ENCODE data around the gene PRPSAP2. TPM values are rescaled to one million over a fixed set of nuclear protein-coding genes. Genes with fewer than 3 reads are reported as not detected.

The PRPSAP2 gene
- total and polyA plus RNA-seq, 7 donors = 23.6 to 45.7 (median 30.0) TPM

DNA sequence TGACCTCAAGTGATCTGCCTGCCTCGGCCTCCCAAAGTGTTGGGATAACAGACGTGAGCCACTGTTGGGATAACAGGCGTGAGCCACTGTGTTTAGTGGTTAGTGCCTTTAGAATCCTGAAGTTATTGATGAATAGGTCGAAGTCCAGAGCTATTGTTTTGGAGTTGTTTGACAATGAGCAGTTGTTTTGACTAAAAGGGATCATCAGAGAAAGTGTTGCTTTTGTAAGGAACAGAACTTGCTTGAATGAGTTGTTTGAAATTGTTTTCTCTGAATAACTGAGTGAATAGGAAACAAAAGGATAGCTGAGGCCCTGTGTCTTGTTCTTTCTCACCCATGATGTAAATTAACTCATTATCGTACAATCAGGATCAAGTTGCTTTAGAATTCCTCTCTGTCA is 46.6 kb downstream of the PRPSAP2 start:
- H3K36me3 ChIP-seq = peaks cover 0 to 40% (median 7%) of the 10 kb centered on the region in 4 donors
- no peak overlapping the region for H3K27ac ChIP-seq
- no peak overlapping the region for H3K4me3 ChIP-seq
- H3K27me3 ChIP-seq = no peaks in the 10 kb centered on the region
- H3K4me1 ChIP-seq = no peaks in the 10 kb centered on the region
- 89 to 93% methylated on average over 5 of the region's 5 CpGs for WGBS, 2 donors
- intact Hi-C loops (cut with DNase I) = no loop called here
- TF ChIP-seq, protein P1, sequence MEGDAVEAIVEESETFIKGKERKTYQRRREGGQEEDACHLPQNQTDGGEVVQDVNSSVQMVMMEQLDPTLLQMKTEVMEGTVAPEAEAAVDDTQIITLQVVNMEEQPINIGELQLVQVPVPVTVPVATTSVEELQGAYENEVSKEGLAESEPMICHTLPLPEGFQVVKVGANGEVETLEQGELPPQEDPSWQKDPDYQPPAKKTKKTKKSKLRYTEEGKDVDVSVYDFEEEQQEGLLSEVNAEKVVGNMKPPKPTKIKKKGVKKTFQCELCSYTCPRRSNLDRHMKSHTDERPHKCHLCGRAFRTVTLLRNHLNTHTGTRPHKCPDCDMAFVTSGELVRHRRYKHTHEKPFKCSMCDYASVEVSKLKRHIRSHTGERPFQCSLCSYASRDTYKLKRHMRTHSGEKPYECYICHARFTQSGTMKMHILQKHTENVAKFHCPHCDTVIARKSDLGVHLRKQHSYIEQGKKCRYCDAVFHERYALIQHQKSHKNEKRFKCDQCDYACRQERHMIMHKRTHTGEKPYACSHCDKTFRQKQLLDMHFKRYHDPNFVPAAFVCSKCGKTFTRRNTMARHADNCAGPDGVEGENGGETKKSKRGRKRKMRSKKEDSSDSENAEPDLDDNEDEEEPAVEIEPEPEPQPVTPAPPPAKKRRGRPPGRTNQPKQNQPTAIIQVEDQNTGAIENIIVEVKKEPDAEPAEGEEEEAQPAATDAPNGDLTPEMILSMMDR (IDR thresholded peaks at IDR 0.05) = no peak
- TF ChIP-seq POLR2AphosphoS5 (IDR thresholded peaks at IDR 0.05) = no peak
- TF ChIP-seq EP300 (IDR thresholded peaks at IDR 0.05) = no peak
- no peak for TF ChIP-seq POLR2A (IDR thresholded peaks at IDR 0.05)
- DNase-seq = no peak
- H3K9me3 ChIP-seq = no peaks in the 10 kb centered on the region

DNA sequence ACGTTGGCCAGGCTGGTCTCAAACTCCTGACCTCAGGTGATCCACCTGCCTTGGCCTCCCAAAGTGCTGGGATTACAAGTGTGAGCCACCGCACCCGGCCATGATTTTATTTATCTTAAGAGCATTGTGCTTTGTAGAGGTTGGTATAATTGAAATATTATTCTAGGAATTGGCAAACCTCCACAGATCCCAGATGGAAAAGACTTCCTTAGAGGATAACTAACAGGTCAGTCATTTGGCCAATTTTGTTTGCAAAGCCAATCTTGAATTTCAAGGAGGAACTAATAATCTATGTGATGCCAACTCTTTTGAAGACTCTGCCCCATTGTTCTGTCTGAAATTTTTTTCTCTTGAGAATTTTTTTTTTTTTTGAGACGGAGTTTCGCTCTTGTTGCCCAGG is 47.3 kb downstream of the PRPSAP2 start:
- TF ChIP-seq, protein P1 (IDR thresholded peaks at IDR 0.05) = no peak
- no peak for TF ChIP-seq EP300 (IDR thresholded peaks at IDR 0.05)
- TF ChIP-seq POLR2AphosphoS5 (IDR thresholded peaks at IDR 0.05) = no peak
- TF ChIP-seq POLR2A (IDR thresholded peaks at IDR 0.05) = no peak
- no peaks in the 10 kb centered on the region for H3K27me3 ChIP-seq
- H3K4me3 ChIP-seq = no peak overlapping the region
- 73 to 78% methylated on average over 5 of the region's 5 CpGs for WGBS, 2 donors
- peaks cover 0 to 40% (median 7%) of the 10 kb centered on the region in 4 donors for H3K36me3 ChIP-seq
- DNase-seq = no peak
- no peaks in the 10 kb centered on the region for H3K9me3 ChIP-seq
- intact Hi-C loops (cut with DNase I) = no loop called here
- H3K4me1 ChIP-seq = no peaks in the 10 kb centered on the region
- no peak overlapping the region for H3K27ac ChIP-seq

DNA sequence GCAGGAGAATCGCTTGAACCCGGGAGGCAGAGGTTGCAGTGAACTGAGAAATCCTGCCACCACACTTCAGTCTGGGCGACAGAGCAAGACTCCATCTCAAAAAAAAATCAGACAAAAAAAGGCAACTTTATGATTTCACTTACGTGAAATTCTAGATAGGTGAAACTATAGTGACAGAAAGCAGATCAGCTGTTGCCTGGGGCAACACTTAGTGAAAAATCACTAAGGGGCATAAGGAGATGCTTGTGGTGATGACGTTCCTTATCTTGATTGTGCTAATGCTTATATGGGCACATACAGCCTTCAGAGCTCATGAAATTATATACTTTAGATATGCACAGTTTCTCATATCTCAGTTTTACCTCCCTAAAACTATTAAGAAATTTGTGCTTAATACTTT is 52.4 kb downstream of the PRPSAP2 start:
- no peaks in the 10 kb centered on the region for H3K9me3 ChIP-seq
- no peak for TF ChIP-seq POLR2AphosphoS5 (IDR thresholded peaks at IDR 0.05)
- TF ChIP-seq, protein P1 (IDR thresholded peaks at IDR 0.05) = no peak
- TF ChIP-seq POLR2A (IDR thresholded peaks at IDR 0.05) = no peak
- TF ChIP-seq EP300 (IDR thresholded peaks at IDR 0.05) = no peak
- H3K36me3 ChIP-seq = peaks cover 0 to 47% (median 7%) of the 10 kb centered on the region in 4 donors
- no peak overlapping the region for H3K27ac ChIP-seq
- intact Hi-C loops (cut with DNase I) = no loop called here
- no peaks in the 10 kb centered on the region for H3K27me3 ChIP-seq
- 92 to 94% methylated on average over 5 of the region's 5 CpGs for WGBS, 2 donors
- H3K4me1 ChIP-seq = no peaks in the 10 kb centered on the region
- no peak for DNase-seq
- H3K4me3 ChIP-seq = no peak overlapping the region

DNA sequence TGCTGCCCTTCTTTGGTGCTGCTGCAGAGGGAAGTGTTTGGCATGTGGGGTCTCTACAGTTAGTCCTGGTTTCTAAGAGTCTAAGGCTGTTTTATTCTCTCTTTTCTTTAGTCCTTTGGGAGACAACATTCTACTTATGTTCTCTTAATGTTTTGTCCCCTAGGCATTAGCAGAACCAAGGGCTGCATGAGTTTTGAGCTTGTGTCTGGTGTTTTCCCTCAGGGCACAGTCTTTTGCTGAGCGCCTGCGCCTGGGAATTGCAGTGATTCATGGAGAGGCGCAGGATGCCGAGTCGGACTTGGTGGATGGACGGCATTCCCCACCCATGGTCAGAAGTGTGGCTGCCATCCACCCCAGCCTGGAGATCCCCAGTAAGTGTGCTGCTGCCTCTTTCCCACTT is 53.0 kb downstream of the PRPSAP2 start:
- WGBS, 2 donors = 94 to 95% methylated on average over 6 of the region's 6 CpGs
- no peaks in the 10 kb centered on the region for H3K4me1 ChIP-seq
- TF ChIP-seq, protein P1 (IDR thresholded peaks at IDR 0.05) = no peak
- TF ChIP-seq EP300 (IDR thresholded peaks at IDR 0.05) (no peak), POLR2AphosphoS5 (IDR thresholded peaks at IDR 0.05) (no peak), POLR2A (IDR thresholded peaks at IDR 0.05) (no peak)
- no peak for DNase-seq
- H3K36me3 ChIP-seq = peaks cover 0 to 48% (median 7%) of the 10 kb centered on the region in 4 donors
- H3K4me3 ChIP-seq = no peak overlapping the region
- no peaks in the 10 kb centered on the region for H3K9me3 ChIP-seq
- H3K27me3 ChIP-seq = no peaks in the 10 kb centered on the region
- no peak overlapping the region for H3K27ac ChIP-seq
- intact Hi-C loops (cut with DNase I) = no loop called here

Measured in sigmoid colon (tissue), 7 donors.